GM06990 (cell line): ENCODE results near the gene CARMIL1.

ENCODE experiments used
- DNase-seq: peaks from one replicate; pipeline ENCODE4 v3.0.0-alpha.2; 2011; ENCODE audit not compliant: insufficient read length; ENCODE audit errors: extremely low read depth
- H3K27me3 ChIP-seq: replicated peaks from 2 replicates; pipeline ENCODE4 v1.6.0; 2011; ENCODE audit warnings: low read length; ENCODE audit not compliant: control insufficient read depth, insufficient read depth
- H3K36me3 ChIP-seq: 2 replicates; pipeline ENCODE4 v1.5.1; 2011; ENCODE audit warnings: low read length; ENCODE audit not compliant: control insufficient read depth, insufficient read depth
- H3K4me3 ChIP-seq: replicated peaks from 2 replicates; pipeline ENCODE4 v1.5.1; 2011; ENCODE audit warnings: low read depth, mild to moderate bottlenecking, control low read depth, low read length
- TF ChIP-seq, protein P1 (sequence below): IDR thresholded peaks from 2 replicates; pipeline ENCODE4 v1.5.1; 2011; ENCODE audit warnings: low read length, control low read depth, mild to moderate bottlenecking, inconsistent platforms; ENCODE audit not compliant: insufficient read depth, poor library complexity, severe bottlenecking

The CARMIL1 gene

DNA sequence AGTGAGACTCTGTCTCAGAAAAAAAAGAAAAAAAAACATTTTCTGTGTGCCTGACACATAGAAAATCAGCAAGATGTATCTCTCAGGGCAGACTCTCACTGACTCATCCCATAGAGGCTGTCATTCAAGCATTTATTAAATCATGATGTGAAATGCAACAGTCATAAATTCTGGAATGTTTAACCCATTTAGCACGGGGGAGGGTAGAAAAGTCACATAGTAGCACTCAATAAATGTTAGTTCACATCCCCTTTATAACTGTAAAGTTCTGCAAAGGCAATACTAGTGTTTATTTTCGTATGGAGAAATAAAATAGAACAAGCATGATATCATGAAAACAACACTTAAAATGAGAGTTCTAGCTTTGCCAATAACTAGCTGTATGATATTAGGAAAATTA lies 15.5 kb upstream of the CARMIL1 start:
- Histone ChIP-seq H3K36me3 (no peaks in the 10 kb centered on the region), H3K4me3 (no peak overlapping the region), H3K27me3 (no peaks in the 10 kb centered on the region)
- TF ChIP-seq, protein P1, sequence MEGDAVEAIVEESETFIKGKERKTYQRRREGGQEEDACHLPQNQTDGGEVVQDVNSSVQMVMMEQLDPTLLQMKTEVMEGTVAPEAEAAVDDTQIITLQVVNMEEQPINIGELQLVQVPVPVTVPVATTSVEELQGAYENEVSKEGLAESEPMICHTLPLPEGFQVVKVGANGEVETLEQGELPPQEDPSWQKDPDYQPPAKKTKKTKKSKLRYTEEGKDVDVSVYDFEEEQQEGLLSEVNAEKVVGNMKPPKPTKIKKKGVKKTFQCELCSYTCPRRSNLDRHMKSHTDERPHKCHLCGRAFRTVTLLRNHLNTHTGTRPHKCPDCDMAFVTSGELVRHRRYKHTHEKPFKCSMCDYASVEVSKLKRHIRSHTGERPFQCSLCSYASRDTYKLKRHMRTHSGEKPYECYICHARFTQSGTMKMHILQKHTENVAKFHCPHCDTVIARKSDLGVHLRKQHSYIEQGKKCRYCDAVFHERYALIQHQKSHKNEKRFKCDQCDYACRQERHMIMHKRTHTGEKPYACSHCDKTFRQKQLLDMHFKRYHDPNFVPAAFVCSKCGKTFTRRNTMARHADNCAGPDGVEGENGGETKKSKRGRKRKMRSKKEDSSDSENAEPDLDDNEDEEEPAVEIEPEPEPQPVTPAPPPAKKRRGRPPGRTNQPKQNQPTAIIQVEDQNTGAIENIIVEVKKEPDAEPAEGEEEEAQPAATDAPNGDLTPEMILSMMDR: no peak
- no peak for DNase-seq

DNA sequence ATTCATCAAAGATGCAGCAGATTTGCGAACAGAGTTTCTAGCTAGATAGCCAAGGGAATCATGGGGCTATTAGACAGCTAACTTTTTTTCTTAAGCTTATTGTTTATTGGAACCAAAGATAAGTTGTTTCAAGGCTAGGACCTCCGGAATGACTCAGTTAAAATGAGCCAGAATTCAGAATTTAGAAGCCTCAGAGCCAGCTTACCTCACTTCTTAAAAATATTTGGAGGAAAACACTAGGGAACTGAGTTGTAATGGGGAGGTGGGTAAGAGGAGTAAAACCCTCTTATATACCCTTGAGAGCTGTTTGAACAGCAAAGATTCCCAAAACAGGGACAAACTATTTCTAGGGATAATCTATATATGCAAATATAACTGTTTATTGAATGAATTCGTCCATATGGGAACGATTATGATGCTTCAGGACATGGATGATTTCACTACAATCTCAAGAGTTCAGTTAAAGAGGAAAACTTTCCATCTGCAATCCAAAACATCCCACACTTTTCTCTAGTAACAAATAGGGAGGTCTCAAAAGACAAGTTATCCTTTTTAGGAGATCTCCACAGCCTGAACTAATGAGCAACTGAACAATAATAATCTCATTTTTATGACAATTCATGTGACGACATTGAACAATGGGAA lies 12.6 kb upstream of the CARMIL1 start:
- no peak for DNase-seq
- TF ChIP-seq, protein P1: no peak

DNA sequence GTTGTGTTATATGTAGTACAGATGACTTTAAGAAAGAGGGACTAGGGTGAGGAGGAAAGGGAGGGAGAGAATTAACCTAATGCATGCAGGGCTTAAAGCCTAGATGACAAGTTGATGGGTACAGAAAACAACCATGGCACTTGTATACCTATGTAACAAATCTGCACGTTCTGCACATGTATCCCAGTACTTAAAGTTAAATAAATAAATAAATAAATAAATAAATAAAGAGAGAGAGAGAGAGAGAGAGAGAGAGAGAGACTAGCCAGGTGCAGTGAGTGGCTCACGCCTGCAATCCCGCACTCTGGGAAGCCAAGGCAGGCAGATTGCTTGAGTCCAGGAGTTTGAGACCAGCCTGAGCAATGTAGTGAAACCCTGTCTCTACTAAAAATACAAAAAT lies 11.5 kb upstream of the CARMIL1 start:
- no peaks in the 10 kb centered on the region for H3K36me3 ChIP-seq
- H3K4me3 ChIP-seq: no peak overlapping the region
- DNase-seq: no peak
- TF ChIP-seq, protein P1: no peak
- no peaks in the 10 kb centered on the region; the same call in 1 of the 2 replicates for H3K27me3 ChIP-seq

More for the DNA sequence above, 12.6 kb upstream of the CARMIL1 start:
- no peak overlapping the region for H3K4me3 ChIP-seq
- no peaks in the 10 kb centered on the region; the same call in 1 of the 2 replicates for H3K27me3 ChIP-seq
- no peaks in the 10 kb centered on the region for H3K36me3 ChIP-seq

DNA sequence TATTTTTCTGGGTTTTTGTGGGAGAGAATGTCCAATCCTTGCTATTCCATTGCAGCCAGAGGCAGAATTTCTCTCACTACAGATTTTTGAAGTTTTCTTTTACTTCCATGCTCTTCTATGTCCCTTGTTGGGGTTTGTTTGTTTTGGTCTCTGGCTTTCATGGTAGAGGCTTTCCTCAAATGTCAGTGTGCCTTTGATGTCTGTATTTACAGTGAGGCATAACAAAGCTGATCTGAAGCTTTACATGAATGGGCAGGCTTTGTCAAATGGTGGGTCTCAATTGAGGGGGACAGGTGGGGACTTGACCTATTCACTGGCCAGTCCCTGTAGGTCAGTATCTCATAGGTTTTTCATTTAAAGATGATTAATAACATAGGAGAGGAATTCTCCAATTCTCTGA lies 8.6 kb upstream of the CARMIL1 start:
- TF ChIP-seq, protein P1: no peak
- DNase-seq: no peak
- Histone ChIP-seq H3K27me3 (no peaks in the 10 kb centered on the region; the same call in 1 of the 2 replicates), H3K4me3 (no peak overlapping the region), H3K36me3 (no peaks in the 10 kb centered on the region)

DNA sequence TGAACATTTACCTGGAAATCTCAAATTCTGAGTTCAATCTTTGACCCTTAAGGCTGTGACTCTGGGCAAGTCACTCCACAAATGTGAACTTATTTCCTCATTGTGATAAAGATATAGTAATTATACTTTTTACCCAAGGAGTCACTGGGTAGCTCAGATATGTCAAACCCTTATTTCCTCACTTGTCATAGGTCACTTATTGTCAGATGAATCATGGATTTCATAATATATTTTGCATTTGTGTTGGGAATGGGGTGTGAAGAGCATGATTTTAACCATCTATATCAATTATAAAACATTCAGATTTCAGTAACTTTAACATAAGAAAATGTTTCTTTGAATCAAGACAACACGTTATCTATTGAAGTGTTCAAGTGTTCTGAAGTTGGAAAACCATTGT lies 3.7 kb upstream of the CARMIL1 start:
- Histone ChIP-seq H3K27me3 (peaks cover 3% of the 10 kb centered on the region), H3K36me3 (no peaks in the 10 kb centered on the region), H3K4me3 (no peak overlapping the region)
- TF ChIP-seq, protein P1: no peak
- no peak for DNase-seq

DNA sequence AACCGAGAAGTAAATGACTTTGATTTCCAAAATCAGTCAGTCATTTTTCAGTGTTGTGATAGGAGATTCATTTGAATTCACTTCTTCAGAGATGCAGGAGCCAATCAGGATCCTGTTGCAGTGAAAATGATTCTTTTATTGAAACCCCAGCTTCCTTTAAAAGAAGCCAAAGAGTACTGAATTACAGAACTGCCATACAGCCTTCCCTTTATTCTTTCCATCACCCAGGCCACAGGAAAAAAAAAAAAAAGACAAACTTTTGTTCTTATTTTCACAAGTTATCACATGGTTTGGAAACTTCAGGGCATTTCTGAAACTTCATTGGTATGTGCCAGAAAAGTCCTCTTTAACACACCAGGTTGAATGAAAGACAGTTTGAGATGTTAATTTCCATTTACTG lies 1.8 kb upstream of the CARMIL1 start:
- Histone ChIP-seq H3K4me3 (no peak overlapping the region), H3K36me3 (no peaks in the 10 kb centered on the region), H3K27me3 (peaks cover 3% of the 10 kb centered on the region)
- DNase-seq: no peak
- TF ChIP-seq, protein P1: no peak
